AG04450 (cell line): ENCODE results near the gene PRAME. TPM values are rescaled to one million over a fixed set of nuclear protein-coding genes. Genes with fewer than 3 reads are reported as not detected.

ENCODE experiments used
- CTCF ChIA-PET: fragments of 300-600, 350-600 bp; formaldehyde crosslinking; extraction: SDS; loops from one replicate; lab custom pipeline; 2022; ENCODE audit warnings: antibody characterized with exemption, inconsistent platforms; lab: Charles Lee
- POLR2A ChIA-PET: fragments of 350-600 bp; formaldehyde crosslinking; extraction: SDS; loops from one replicate; lab custom pipeline; 2021; ENCODE audit warnings: antibody characterized with exemption, inconsistent platforms; lab: Yijun Ruan, JAX
- DNase-seq: peaks from one replicate; pipeline ENCODE4 v3.0.0-alpha.2; 2011; ENCODE audit warnings: low read depth, low spot score
- H3K27ac ChIP-seq: one replicate; pipeline ENCODE4 v1.5.1; 2012; ENCODE audit warnings: low read depth, low read length, control low read depth
- H3K27me3 ChIP-seq: one replicate; pipeline ENCODE4 v1.6.0; 2012; ENCODE audit warnings: low read length; ENCODE audit not compliant: control insufficient read depth, insufficient read depth
- H3K4me3 ChIP-seq: 2 replicates; pipeline ENCODE4 v1.5.1; 2011; ENCODE audit warnings: mild to moderate bottlenecking, low read depth, low read length, control low read depth
- H3K9me3 ChIP-seq: 2 replicates; pipeline ENCODE4 v1.5.1; 2012; ENCODE audit warnings: low read length; ENCODE audit not compliant: control insufficient read depth, insufficient read depth
- polyA plus RNA-seq: library from polyadenylated mRNA; depleted of rRNA; stranded (reverse); fragments of >200 nt; gene quantifications from 2 replicates; pipeline ENCODE4 v1.2.3, GENCODE V29; 2011
- TF ChIP-seq, protein P1 (sequence below): IDR thresholded peaks from 2 replicates; pipeline ENCODE4 v1.5.1; 2011; ENCODE audit warnings: low read depth, low read length, control low read depth, inconsistent platforms

Gene PRAME
- polyA plus RNA-seq, 1 experiment: 0.24 TPM

DNA sequence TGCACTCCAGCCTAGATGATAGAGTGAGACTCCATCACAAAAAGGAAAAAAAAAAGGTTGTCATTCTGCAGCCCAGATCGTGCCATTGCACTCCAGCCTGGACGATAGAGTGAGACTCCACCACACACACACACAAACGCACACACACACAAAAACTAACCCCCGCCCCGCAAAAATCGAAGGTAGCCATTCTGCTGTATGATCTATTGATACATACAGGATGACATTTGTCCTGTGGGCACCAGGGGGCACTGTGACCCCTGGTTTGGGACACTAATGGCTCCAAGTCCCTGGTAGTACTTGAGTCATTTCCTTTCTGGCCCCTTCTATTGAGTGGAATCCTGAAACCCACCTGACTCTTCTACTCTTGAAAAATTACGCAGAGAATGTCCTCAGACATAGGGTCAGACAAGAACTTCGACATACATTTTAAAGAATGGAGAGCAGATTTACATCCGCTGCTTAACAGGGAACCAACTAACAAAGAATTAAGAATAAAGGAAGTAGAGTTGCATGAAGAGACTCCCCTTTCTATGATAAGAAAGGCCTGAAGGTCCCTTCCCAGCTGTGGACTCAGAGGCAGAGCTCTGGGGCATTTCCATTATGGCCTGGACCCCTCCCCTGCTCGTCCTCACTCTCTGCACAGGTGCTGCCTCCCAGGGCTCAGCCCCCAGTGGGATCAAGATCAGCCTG is 35.0 kb upstream of the PRAME start:
- TF ChIP-seq, protein P1, sequence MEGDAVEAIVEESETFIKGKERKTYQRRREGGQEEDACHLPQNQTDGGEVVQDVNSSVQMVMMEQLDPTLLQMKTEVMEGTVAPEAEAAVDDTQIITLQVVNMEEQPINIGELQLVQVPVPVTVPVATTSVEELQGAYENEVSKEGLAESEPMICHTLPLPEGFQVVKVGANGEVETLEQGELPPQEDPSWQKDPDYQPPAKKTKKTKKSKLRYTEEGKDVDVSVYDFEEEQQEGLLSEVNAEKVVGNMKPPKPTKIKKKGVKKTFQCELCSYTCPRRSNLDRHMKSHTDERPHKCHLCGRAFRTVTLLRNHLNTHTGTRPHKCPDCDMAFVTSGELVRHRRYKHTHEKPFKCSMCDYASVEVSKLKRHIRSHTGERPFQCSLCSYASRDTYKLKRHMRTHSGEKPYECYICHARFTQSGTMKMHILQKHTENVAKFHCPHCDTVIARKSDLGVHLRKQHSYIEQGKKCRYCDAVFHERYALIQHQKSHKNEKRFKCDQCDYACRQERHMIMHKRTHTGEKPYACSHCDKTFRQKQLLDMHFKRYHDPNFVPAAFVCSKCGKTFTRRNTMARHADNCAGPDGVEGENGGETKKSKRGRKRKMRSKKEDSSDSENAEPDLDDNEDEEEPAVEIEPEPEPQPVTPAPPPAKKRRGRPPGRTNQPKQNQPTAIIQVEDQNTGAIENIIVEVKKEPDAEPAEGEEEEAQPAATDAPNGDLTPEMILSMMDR: peak; percentile 69
- ChIA-PET POLR2A (no interaction called here), CTCF (interaction anchor here (0.6 to 1.6 kb wide), 5 partner anchors 8 to 290 kb away, joined by 3 to 6 read pairs (median 4); no protein-coding TSS in a partner anchor)
- H3K27me3 ChIP-seq: peaks cover 3% of the 10 kb centered on the region
- DNase-seq: peak; percentile 11
- H3K4me3 ChIP-seq: no peak overlapping the region
- H3K27ac ChIP-seq: no peak overlapping the region
- no peaks in the 10 kb centered on the region for H3K9me3 ChIP-seq

DNA sequence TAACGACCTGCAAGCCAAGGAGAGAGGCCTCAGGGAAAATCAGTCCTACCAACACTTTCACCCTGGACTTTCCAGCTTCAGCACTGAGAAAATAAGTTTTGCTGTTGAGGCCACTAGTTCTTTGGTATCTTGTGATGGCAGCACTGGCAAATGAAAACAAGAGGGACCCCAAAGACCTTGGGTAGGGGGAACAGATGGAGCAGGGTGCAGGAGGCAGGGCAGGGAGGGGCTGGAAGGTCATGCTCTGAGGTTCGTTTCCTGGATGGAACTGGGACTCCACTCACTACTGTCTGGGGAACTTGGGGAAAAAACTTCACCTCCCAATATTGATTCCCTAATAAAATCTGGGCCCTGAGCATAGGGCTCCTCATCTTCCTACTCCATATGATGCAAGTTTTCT is 34.2 kb upstream of the PRAME start:
- TF ChIP-seq, protein P1: no peak
- Histone ChIP-seq H3K4me3 (no peak overlapping the region), H3K9me3 (no peaks in the 10 kb centered on the region), H3K27ac (no peak overlapping the region), H3K27me3 (peaks cover 5% of the 10 kb centered on the region)
- no peak for DNase-seq
- POLR2A ChIA-PET: no interaction called here
- CTCF ChIA-PET: interaction anchor here (0.8 to 1.6 kb wide), 4 partner anchors 9 to 291 kb away, joined by 3 to 6 read pairs (median 4); no protein-coding TSS in a partner anchor

- DNase-seq: no peak
- H3K27ac ChIP-seq: no peak overlapping the region
- ChIA-PET POLR2A (no interaction called here), CTCF (interaction anchor here (0.6 to 2.4 kb wide), 10 partner anchors 9 to 128 kb away, joined by 3 to 12 read pairs (median 3); no protein-coding TSS in a partner anchor)
- peaks cover 5% of the 10 kb centered on the region for H3K27me3 ChIP-seq
- no peak overlapping the region for H3K4me3 ChIP-seq
- H3K9me3 ChIP-seq: no peaks in the 10 kb centered on the region
- TF ChIP-seq, protein P1: no peak
Measured at GRCh38 chr22:22591348-22592299, 32.6 kb upstream of the PRAME start.

- ChIA-PET CTCF (interaction anchor here (0.6 to 2.4 kb wide), 7 partner anchors 10 to 127 kb away, joined by 3 to 12 read pairs (median 4); no protein-coding TSS in a partner anchor), POLR2A (no interaction called here)
- H3K9me3 ChIP-seq: no peaks in the 10 kb centered on the region
- no peak for DNase-seq
- TF ChIP-seq, protein P1: no peak
- peaks cover 5% of the 10 kb centered on the region for H3K27me3 ChIP-seq
- H3K4me3 ChIP-seq: no peak overlapping the region
- no peak overlapping the region for H3K27ac ChIP-seq
Measured at GRCh38 chr22:22590136-22590891, 31.2 kb upstream of the PRAME start.
